ENCODE data around the gene FIZ1.

FIZ1 gene

DNA sequence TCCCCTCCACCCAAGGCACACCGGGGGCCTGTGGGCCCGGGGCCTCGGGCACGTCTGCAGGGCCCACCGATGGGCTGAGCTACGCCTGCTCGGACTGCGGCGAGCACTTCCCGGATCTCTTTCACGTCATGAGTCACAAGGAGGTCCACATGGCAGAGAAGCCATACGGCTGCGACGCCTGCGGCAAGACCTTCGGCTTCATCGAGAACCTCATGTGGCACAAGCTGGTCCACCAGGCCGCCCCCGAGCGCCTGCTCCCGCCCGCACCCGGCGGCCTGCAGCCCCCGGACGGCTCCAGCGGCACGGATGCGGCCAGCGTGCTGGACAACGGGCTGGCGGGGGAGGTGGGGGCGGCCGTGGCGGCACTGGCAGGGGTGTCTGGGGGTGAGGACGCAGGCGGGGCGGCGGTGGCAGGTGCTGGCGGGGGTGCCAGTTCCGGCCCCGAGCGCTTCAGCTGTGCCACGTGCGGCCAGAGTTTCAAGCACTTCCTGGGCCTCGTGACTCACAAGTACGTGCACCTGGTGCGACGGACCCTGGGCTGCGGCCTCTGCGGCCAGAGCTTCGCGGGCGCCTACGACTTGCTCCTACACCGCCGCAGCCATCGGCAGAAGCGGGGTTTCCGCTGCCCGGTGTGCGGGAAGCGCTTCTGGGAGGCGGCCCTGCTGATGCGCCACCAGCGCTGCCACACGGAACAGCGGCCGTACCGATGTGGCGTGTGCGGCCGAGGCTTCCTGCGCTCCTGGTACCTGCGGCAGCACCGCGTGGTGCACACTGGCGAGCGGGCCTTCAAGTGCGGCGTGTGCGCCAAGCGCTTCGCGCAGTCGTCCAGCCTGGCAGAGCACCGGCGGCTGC is 16.5 kb upstream of the FIZ1 start:
- DNase-seq (ENCODE audit: low read depth) = no peak
- no peak overlapping the region for H3K4me3 ChIP-seq (ENCODE audit: low read depth, low read length)

- DNase-seq (ENCODE audit: low read depth) = no peak
- H3K4me3 ChIP-seq (ENCODE audit: low read depth, low read length) = no peak overlapping the region
These were observed 15.6 kb upstream of the FIZ1 start for GRCh38 chr19:55614711-55615542.

DNA sequence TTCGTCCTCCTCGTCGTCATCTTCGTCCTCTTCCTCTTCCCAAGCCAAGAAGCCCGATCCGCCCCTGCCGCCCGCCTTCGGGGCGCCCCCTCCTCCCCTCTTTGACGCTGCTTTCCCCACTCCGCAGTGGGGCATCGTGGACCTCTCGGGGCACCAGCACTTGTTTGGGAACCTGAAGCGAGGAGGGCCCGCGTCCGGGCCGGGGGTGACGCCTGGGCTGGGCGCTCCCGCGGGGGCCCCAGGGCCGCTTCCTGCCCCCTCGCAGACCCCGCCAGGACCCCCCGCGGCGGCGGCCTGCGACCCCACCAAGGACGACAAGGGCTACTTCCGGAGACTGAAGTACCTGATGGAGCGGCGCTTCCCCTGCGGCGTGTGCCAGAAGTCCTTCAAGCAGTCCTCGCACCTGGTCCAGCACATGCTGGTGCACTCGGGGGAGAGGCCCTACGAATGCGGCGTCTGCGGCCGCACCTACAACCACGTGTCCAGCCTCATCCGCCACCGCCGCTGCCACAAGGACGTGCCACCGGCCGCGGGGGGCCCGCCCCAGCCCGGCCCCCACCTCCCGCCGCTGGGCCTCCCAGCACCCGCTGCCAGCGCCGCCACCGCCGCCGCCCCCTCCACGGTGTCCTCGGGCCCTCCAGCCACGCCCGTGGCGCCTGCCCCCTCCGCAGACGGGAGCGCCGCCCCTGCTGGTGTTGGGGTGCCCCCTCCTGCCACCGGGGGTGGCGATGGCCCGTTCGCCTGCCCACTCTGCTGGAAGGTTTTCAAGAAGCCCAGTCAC is 14.8 kb upstream of the FIZ1 start:
- no peak for DNase-seq (ENCODE audit: low read depth)

GRCh38 chr19:55613396-55613795 is 14.1 kb upstream of the FIZ1 start:
- no peak overlapping the region for H3K4me3 ChIP-seq (ENCODE audit: low read depth, low read length)
- DNase-seq (ENCODE audit: low read depth) = no peak

More for the DNA sequence above, 14.8 kb upstream of the FIZ1 start:
- H3K4me3 ChIP-seq (ENCODE audit: low read depth, low read length) = no peak overlapping the region

DNA sequence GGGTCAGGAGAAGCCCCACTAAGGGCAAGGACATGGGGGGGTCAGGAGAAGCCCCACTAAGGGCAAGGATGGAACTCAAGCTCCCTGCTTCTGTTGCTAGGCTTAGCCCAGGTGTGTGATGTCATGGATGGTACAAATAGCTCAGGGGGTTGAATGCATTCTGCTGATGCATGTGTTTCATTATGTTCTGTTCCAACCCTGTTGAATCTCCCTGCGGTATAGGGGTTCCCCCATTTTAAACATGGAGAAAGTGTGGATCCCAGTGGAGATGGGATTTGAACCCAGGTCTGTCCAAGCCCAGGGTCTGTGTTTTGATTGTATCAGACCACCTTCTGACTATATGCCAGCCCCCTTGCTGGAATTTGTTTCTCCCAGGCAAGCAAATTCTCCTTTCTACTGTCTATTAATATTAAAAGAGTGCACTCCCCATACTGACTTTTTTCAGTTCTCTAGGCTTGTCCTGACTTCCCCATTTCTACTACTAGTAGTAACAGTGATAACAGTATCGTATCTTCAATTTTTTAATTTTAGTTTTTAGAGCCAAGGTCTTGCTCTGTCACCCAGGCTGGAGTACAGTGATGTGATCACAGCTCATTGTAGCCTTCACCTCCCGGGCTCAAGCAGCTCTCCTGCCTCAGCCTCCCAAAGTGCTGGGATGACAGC is 12.8 kb upstream of the FIZ1 start:
- no peak for DNase-seq (ENCODE audit: low read depth)
- no peak overlapping the region for H3K4me3 ChIP-seq (ENCODE audit: low read depth, low read length)

DNA sequence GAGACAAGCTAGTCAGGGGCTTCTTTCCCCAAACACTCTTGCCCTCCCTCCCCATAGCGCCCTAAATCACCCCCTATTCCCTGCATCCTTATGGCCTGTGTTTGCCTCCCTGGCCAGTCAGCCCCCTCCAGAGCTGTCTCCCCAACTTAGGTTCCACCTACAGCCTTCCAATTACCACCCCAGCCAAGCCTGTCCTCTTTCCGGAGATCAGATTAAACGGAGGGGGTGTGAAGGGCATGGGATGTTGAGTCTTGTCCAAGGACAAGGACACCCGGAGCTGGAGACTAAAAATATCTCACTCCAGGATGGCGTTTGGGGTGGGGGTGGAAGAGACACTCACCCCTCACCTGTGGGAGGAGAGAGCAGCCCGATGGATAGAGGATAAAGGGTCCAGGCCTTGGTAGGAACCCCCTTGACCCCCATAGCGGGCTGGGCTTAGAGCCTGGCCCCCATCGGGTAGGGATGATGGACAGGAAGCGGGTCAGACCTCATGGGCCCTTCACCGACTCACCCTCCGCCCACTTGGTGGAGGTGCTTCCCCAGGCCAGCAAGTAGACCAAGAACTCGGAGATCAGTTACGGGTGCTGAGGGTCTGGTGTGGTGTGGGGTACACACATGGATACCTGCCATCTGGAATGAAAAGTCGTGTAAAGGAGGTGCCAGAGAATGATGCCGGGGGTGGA is 12.1 kb upstream of the FIZ1 start:
- no peak for DNase-seq (ENCODE audit: low read depth)
- no peak overlapping the region for H3K4me3 ChIP-seq (ENCODE audit: low read depth, low read length)

GRCh38 chr19:55609326-55609725 is 10.0 kb upstream of the FIZ1 start:
- H3K4me3 ChIP-seq (ENCODE audit: low read depth, low read length) = no peak overlapping the region
- DNase-seq (ENCODE audit: low read depth) = no peak

GRCh38 chr19:55606817-55607216 is 7.5 kb upstream of the FIZ1 start:
- peak overlapping the region; percentile 95 for H3K4me3 ChIP-seq (ENCODE audit: low read depth, low read length)
- no peak for DNase-seq (ENCODE audit: low read depth)

GRCh38 chr19:55606471-55606787 is 7.1 kb upstream of the FIZ1 start:
- peak overlapping the region; percentile 95 for H3K4me3 ChIP-seq (ENCODE audit: low read depth, low read length)
- DNase-seq (ENCODE audit: low read depth) = no peak

GRCh38 chr19:55605637-55606470 is 6.5 kb upstream of the FIZ1 start, which contains the start of gene ZNF865:
Gene ZNF865, plus strand, starts transcription at chr19:55605647. Its CDS starts 7,972 bp downstream, at chr19:55613619.
- DNase-seq (ENCODE audit: low read depth) = peak; percentile 61

DNA sequence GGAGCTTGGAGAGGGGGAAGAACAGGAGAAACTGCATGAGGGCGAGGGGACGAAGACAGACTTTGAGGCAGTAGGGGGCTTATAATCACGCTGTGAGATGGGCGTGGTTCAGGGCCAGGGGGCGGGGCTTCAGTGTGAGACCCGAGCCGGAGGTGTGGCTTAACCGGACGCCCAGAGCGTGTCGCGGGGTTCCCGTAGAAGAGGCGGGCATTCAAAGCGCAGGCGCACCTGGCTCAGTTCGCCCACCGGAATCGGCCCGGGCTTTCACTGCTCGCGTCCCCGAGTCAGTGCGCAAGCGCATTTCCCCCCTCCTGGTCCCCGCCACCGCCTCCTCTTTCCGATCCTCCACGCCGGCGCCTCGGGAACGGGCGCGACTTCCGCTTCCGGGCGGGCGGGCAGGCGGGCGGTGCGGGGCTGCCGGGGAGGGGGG is 5.9 kb upstream of the FIZ1 start:
- peak; percentile 88 for DNase-seq (ENCODE audit: low read depth)
- H3K4me3 ChIP-seq (ENCODE audit: low read depth, low read length) = peak overlapping the region; percentile 95

More at GRCh38 chr19:55605637-55606470, 6.5 kb upstream of the FIZ1 start, which contains the start of gene ZNF865:
- peak within 1 kb of the TSS; percentile 95 for H3K4me3 ChIP-seq (ENCODE audit: low read depth, low read length)

GRCh38 chr19:55603581-55604292 is 4.4 kb upstream of the FIZ1 start:
- no peak for DNase-seq (ENCODE audit: low read depth)
- no peak overlapping the region for H3K4me3 ChIP-seq (ENCODE audit: low read depth, low read length)

- DNase-seq (ENCODE audit: low read depth) = no peak
- no peak overlapping the region for H3K4me3 ChIP-seq (ENCODE audit: low read depth, low read length)
These were observed 3.8 kb upstream of the FIZ1 start for GRCh38 chr19:55603115-55603514.

DNA sequence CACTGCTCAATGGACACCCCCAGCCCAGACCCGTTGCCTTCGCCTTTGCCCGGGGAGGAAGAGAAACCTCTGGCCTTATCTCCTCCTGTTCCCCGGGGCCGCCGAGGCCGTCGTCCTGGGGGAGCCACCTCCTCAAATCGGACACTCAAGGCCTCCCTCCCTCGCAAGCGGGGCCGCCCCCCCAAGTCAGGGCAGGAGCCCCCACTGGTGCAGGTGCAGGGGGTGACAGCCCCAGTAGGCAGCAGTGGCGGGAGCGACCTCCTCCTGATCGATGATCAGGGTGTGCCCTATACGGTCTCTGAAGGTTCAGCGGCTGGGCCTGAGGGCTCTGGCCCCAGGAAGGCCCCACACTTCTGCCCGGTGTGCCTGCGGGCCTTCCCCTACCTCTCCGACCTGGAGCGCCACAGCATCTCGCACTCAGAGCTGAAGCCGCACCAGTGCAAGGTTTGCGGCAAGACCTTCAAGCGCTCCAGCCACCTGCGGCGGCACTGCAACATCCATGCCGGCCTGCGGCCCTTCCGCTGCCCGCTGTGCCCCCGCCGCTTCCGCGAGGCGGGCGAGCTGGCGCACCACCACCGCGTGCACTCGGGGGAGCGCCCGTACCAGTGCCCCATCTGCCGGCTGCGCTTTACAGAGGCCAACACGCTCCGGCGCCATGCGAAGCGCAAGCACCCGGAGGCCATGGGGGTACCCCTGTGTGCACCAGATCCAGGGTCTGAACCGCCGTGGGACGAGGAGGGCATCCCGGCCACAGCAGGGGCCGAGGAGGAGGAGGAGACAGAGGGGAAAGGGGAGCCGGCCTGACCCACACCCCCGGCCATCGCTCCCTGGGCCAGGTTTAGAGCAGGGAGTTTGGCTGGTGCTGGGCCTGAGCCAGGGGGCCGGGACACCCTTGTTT is 3.0 kb upstream of the FIZ1 start:
- no peak overlapping the region for H3K4me3 ChIP-seq (ENCODE audit: low read depth, low read length)
- DNase-seq (ENCODE audit: low read depth) = no peak

DNA sequence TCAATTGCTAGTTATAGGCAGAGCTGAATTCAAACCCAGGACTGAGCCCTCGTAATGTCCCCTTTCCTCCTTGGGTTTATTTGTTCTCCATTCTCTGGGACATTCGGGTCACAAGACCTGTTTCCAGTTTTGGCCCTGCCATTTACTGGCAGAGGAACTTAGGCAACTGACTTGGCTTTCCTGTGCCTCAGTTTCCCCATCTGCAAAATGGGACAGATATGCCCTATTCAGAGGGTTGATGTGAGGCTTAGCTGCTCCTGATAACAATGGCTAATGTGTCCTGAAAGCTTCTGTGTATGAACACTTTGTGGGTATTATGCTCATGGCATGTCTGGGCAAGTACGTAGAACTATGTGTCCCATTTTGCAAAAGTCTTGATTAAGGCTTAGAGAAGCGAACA is 1.8 kb upstream of the FIZ1 start:
- no peak for DNase-seq (ENCODE audit: low read depth)
- peak overlapping the region; percentile 82 for H3K4me3 ChIP-seq (ENCODE audit: low read depth, low read length)

- peak overlapping the region; percentile 82 for H3K4me3 ChIP-seq (ENCODE audit: low read depth, low read length)
- no peak for DNase-seq (ENCODE audit: low read depth)
These were observed 1.3 kb upstream of the FIZ1 start for GRCh38 chr19:55600662-55601028.

Measured in skeletal muscle cell (primary cell).